Measurements from ENCODE around the gene PYGM. TPM values are rescaled to one million over a fixed set of nuclear protein-coding genes. Genes with fewer than 3 reads are reported as not detected.
A peak's percentile ranks its signal among the peaks of the same experiment; 100 is the strongest.
"Not testable (repeated sequence)": the region's sequence is repeated elsewhere in the genome, so short reads cannot be mapped to it uniquely, and the experiment has no call there.

Gene PYGM
- total RNA-seq, 2 donors from 2014 or later, result 4.7 to 5.6 TPM

DNA sequence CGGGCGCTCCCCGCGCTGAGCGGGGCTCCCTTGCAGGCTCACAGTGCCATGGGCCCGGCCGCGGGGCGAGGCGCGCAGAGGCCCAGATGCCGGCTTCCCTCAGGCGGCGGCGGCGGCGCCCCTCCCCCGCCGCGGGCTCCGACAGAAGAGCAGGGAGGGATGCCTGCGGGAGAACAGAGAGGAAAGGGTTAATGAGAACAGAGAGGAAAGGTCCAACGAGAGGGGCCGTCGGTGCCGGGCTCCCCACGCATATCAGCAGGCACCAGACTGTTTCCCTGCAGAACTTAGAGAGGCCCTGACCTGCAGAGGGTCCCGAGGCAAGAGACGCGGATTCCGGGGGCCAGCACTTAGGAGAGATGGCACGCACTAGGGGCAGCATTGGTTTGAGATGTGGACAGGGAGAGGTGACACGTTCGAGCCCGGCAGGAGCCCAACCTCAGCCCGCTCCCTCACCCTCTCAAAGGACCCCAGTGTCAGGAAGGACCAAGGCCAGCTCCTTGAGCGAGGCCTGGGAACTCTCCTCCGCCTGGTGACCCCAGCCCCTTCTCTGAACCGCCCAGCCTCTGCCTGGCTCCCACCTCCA is 45.9 kb downstream of the PYGM start:
- Mint-ChIP-seq H3K27ac (no peak overlapping the region), H3K36me3 (no peaks in the 10 kb centered on the region), H3K27me3 (peaks cover 50 to 59% of the 10 kb centered on the region in 2 donors), H3K9me3 (no peaks in the 10 kb centered on the region), H3K4me1 (ENCODE audit: low read depth in 2 of 2) (peaks cover 15 to 17% of the 10 kb centered on the region in 2 donors), H3K4me3 (peak overlapping the region; percentile 7)
- DNase-seq (ENCODE audit: low spot score), result no peak
- ATAC-seq, result no peak

DNA sequence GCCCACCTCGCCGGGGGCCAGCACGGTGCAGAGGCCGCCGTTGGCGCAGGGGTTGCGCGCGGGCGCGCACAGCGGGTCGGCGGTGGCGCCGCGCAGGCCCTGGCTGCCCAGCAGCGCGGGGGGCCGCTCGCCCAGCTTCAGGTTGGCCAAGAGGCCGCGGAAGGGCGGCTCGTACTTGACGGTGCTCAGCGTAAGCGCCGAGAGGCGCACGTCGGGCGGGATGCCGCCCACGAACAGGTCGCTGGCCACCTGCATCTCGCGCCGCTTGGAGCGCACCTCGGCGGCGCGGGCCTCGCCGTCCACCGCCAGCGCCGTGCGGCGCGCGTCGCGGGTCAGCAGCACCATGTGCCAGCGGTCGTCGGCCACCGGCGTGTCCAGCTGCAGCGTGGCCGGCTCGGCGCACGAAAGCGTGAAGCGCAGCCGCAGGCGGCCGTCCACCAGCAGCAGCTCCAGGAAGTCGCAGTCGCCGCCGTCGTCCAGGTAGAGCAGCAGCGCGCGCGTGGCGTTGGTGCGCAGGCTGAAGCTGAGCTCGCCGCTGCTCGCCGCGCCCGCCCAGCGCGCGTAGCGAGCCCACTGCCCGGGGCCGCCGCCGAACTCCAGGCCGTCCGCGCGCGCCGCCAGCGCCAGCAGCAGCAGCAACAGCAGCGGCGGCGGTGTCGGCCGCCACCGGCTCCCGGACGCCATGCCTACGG is 46.6 kb downstream of the PYGM start:
- H3K36me3 Mint-ChIP-seq, result no peaks in the 10 kb centered on the region
- ATAC-seq, result peak in 1 of 2 donors; percentile 46
- H3K27ac Mint-ChIP-seq, result no peak overlapping the region
- no peaks in the 10 kb centered on the region for H3K9me3 Mint-ChIP-seq
- no peak for DNase-seq (ENCODE audit: low spot score)
- peaks cover 53 to 63% of the 10 kb centered on the region in 2 donors for H3K27me3 Mint-ChIP-seq
- peaks cover 15 to 17% of the 10 kb centered on the region in 2 donors for H3K4me1 Mint-ChIP-seq (ENCODE audit: low read depth in 2 of 2)
- no peak overlapping the region for H3K4me3 Mint-ChIP-seq

DNA sequence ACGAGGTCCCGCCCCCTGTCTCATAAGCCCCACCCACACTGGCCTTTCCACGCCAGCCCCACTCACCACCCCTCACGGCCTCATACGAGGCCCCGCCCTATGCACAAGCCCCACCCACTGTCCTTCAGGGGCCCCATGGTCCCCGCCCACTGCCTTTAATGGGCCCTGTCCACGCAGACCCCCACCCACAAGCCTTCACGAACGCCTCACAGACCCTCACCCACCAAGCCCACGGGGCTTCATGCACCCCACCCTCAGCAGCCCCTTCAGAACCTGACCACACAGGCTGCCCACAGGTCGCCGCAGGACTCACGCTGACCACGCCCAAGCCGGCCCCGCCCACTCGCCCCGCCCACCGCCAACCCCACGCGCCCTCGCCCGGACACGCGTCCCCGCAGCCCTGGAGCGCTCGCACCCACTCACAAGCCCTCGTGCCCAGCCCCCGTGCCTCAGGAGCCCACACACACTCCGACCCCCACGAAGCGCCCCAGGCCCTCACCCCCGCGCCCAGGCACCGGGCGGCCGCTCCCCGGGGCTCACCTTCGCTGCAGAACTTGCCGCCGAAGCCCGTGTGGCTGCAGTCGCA is 47.3 kb downstream of the PYGM start:
- Mint-ChIP-seq H3K4me1 (ENCODE audit: low read depth in 2 of 2) (peaks cover 15 to 17% of the 10 kb centered on the region in 2 donors), H3K27me3 (peaks cover 54 to 64% of the 10 kb centered on the region in 2 donors), H3K4me3 (peak overlapping the region; percentile 42), H3K9me3 (no peaks in the 10 kb centered on the region), H3K27ac (peak overlapping the region in 1 of 2 donors; percentile 30), H3K36me3 (no peaks in the 10 kb centered on the region)
- DNase-seq (ENCODE audit: low spot score) (no peak), ATAC-seq (peak in 1 of 2 donors; percentile 50)

DNA sequence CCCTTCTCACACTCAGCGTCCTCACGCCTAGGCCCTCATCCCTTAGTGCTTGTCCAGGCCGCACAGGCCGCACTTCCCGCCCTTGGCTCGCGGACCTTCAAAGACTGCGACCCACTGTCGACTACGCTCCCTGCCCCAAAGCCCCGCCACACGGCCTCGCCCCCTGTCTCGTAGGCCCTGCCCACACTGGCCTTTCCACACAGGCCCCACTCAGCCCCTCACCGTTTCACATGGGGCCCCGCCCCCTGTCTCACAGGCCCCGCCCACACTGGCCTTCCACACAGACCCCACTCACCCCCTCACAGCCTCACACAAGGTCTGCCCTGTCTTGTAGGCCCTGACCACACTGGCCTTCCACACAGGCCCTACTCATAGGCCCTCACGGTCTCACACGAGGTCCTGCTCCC is 47.8 kb downstream of the PYGM start:
- Mint-ChIP-seq H3K4me1 (ENCODE audit: low read depth in 2 of 2) (peaks cover 15 to 17% of the 10 kb centered on the region in 2 donors), H3K27ac (peak overlapping the region in 1 of 2 donors; percentile 30), H3K9me3 (no peaks in the 10 kb centered on the region), H3K4me3 (peak overlapping the region; percentile 42), H3K36me3 (no peaks in the 10 kb centered on the region), H3K27me3 (peaks cover 49 to 59% of the 10 kb centered on the region in 2 donors)
- ATAC-seq (peak in 1 of 2 donors; percentile 3), DNase-seq (ENCODE audit: low spot score) (no peak)

DNA sequence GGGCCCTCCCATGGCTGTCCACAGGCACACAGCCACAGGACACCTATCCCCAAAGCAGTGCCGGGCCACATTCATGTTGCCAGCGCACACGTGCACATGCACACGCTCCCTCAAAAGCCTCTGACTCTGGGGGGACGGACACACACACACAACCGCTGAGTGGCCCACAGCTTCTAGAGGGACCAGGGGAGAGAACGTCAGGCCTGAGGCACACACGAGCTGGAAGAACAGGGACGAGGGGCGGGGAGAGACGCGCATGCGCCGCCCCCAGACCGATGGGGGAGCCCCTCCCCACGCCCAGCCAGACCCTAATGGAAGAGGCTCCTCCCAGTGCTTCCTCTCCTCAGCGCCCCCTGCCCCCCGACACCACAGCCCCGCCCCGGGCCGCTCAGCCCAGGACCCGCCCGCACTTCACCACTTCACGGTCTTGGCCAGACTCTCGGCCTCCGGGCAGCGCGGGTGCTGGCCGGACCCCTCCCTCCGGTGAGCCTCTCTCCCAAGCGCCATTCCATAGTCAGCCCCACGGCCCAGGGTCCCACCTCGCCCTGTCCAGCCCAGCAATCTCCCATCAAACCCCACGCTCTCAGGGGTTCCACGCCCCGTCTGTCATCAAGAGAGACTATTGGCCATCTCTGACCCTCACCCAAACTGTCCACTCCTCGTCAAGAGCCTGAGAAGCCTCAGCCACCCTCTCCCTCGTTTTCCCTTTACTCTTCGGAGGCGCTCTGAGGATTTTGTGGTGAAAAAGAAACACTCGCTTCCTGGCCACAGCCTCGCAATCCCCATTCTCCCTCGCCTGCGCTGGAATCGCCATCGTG is 48.4 kb downstream of the PYGM start:
- Mint-ChIP-seq H3K27ac (no peak overlapping the region), H3K36me3 (no peaks in the 10 kb centered on the region)

DNA sequence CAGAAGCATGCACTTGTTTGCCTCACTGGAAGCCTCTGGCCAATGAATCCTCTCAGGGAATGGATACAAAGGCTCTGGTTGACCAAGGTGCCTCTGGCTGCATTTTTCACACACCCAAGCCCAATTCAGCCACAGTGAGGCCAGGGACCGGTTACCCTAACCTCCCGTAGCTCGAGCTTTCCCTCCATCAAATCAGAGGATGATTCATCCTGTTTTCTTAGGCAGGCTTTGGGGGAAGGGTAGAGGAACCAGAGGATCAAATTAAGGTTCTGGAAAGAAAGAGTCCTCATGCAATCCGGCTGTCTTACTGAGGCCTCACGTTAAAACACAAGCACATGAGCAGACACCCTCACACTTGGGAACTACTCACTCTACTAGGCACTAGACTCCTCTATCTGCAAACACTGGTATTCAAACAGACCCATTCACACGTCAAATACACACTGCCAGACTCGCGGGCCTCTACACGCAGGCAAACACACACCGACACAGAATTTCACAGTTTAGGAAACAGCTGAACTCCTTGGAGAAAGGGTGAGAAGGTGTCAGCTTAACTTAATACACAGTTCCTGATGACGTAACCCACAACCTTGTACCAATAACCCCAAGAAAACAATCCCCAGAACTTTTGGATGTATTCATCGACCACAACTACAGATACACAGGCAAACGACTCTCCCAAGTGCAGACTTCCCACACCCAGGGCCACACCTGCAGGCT is 49.2 kb downstream of the PYGM start:
- Mint-ChIP-seq H3K9me3 (no peaks in the 10 kb centered on the region), H3K4me1 (ENCODE audit: low read depth in 2 of 2) (peaks cover 15 to 17% of the 10 kb centered on the region in 2 donors), H3K36me3 (no peaks in the 10 kb centered on the region), H3K4me3 (no peak overlapping the region), H3K27ac (no peak overlapping the region), H3K27me3 (peaks cover 50 to 69% of the 10 kb centered on the region in 2 donors)
- DNase-seq (ENCODE audit: low spot score) (no peak), ATAC-seq (no peak)

More for the DNA sequence above, 48.4 kb downstream of the PYGM start:
- DNase-seq (ENCODE audit: low spot score) (no peak), ATAC-seq (no peak)
- H3K27me3 Mint-ChIP-seq, result peaks cover 50 to 65% of the 10 kb centered on the region in 2 donors
- H3K4me1 Mint-ChIP-seq (ENCODE audit: low read depth in 2 of 2), result peaks cover 15 to 17% of the 10 kb centered on the region in 2 donors
- no peak overlapping the region for H3K4me3 Mint-ChIP-seq
- no peaks in the 10 kb centered on the region for H3K9me3 Mint-ChIP-seq

DNA sequence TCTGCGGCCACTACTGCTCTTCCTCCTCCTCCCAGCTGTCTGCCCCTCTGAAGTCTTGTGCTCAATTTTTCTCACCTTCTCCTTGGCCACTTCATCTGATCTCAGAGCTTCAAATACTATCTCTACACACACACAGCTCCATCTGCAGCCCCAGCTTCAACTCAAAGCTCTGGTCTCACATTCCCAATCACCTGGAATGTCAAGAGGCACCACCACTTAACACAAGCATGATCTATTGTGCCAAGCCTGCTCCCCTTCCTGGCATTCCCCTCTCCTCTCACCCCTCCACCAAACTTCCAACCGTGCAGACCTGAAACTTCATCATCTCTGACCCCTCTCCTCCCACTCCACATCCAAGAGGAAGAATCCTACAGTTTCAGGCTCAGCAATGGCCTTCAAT is 54.3 kb downstream of the PYGM start:
- H3K27me3 Mint-ChIP-seq, result peaks cover 39 to 47% of the 10 kb centered on the region in 2 donors
- H3K36me3 Mint-ChIP-seq, result no peaks in the 10 kb centered on the region
- H3K9me3 Mint-ChIP-seq, result no peaks in the 10 kb centered on the region
- ATAC-seq (no peak), DNase-seq (ENCODE audit: low spot score) (no peak)
- H3K4me1 Mint-ChIP-seq (ENCODE audit: low read depth in 2 of 2), result peaks cover 5% of the 10 kb centered on the region in 2 donors
- H3K27ac Mint-ChIP-seq, result no peak overlapping the region
- no peak overlapping the region for H3K4me3 Mint-ChIP-seq

DNA sequence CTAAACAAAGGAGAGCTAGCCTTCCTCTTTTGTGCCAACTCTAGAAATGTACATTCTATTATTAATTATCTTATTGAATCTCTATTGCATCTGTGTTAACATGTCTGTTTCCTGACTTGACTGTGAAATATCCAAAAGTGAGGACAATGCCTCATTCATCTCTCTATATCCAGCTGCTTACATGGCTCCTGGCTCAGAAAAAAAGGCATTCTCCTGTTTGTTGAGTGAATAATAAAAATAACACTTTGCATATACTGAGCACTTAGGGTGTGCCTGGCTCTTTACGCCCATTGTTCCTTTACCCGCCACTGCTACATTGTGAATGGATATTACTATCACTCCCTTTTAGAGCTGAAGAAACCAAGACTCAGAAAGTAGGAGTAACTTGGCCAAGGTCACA is 56.7 kb downstream of the PYGM start:
- no peak for ATAC-seq
- DNase-seq (ENCODE audit: low spot score), result no peak
- H3K27ac Mint-ChIP-seq, result no peak overlapping the region
- H3K4me3 Mint-ChIP-seq, result no peak overlapping the region
- H3K4me1 Mint-ChIP-seq (ENCODE audit: low read depth in 2 of 2), result peaks cover 0 to 2% of the 10 kb centered on the region in 2 donors
- no peaks in the 10 kb centered on the region for H3K36me3 Mint-ChIP-seq
- no peaks in the 10 kb centered on the region for H3K9me3 Mint-ChIP-seq
- H3K27me3 Mint-ChIP-seq, result peaks cover 28 to 33% of the 10 kb centered on the region in 2 donors

DNA sequence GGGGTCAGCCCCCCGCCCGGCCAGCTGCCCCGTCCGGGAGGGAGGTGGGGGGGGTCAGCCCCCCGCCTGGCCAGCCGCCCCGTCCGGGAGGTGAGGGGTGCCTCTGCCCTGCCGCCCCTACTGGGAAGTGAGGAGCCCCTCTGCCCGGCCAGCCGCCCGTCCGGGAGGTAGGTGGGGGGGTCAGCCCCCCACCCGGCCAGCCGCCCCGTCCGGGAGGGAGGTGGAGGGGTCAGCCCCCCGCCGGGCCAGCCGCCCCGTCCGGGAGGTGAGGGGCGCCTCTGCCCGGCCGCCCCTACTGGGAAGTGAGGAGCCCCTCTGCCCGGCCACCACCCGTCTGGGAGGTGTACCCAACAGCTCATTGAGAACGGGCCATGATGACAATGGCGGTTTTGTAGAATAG is 57.8 kb downstream of the PYGM start:
- not testable (repeated sequence) for DNase-seq (ENCODE audit: low spot score); H3K4me3 Mint-ChIP-seq; ATAC-seq; H3K36me3 Mint-ChIP-seq; H3K27ac Mint-ChIP-seq; H3K9me3 Mint-ChIP-seq; H3K4me1 Mint-ChIP-seq (ENCODE audit: low read depth in 2 of 2)
- H3K27me3 Mint-ChIP-seq, result peaks cover 26 to 32% of the 10 kb centered on the region in 2 donors

DNA sequence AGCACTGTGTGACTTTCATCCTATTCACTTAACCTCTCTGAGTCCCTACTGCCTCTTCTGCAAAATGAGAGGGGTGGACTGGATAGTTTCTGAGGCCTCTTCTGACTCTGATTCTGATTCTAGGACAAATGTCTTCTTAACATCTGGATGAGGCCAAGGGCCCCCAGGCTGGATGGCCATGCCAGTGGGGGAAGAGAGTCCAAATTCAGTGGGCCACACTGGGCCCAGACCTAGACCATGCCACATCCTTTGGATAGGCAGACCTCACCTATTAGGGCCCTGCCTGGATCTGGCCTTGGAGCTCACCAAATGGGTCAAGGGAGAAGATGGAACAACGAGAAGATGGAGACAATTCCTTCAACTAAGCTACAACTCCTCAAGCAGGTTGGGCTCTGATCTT is 61.3 kb downstream of the PYGM start:
- H3K36me3 Mint-ChIP-seq, result no peaks in the 10 kb centered on the region
- H3K27ac Mint-ChIP-seq, result no peak overlapping the region
- ATAC-seq, result no peak
- H3K27me3 Mint-ChIP-seq, result peaks cover 19 to 30% of the 10 kb centered on the region in 2 donors
- H3K4me3 Mint-ChIP-seq, result no peak overlapping the region
- no peaks in the 10 kb centered on the region for H3K4me1 Mint-ChIP-seq (ENCODE audit: low read depth in 2 of 2)
- no peaks in the 10 kb centered on the region for H3K9me3 Mint-ChIP-seq
- no peak for DNase-seq (ENCODE audit: low spot score)

DNA sequence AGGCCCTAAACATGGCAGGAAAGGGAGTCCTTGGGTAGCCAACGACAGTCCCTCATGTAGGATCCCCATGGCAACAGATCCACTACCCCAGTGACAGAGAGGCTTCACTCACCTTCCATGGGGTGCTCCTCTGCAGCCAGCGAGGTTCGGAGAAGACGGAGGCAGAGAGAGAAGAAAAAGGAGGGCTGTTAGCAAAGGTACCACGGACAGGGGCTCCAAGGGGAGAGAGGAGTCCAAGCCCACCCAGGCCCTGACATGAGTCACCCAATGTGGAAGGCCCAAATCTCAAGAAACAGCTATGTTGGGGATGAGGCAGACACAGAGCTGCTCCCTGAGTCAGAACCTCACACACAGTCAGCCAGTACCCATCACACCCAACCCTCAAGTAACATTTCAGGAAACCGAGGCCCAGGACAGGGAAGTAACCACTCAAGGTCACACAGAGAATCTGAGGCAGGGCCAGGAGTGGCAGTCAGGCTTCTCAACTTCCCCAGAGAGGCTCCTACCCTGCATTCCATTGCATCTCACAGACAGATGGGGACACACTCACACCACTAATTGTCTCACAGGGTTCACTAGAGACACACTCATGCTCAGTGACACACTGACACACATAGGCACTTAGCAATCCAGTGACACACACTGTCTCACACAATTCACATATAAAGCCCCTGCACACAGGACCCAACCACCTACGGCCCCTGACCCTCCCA is 62.0 kb downstream of the PYGM start:
- ATAC-seq, result no peak
- Mint-ChIP-seq H3K4me3 (no peak overlapping the region), H3K27me3 (peaks cover 21 to 36% of the 10 kb centered on the region in 2 donors), H3K9me3 (no peaks in the 10 kb centered on the region), H3K36me3 (no peaks in the 10 kb centered on the region), H3K4me1 (ENCODE audit: low read depth in 2 of 2) (no peaks in the 10 kb centered on the region), H3K27ac (no peak overlapping the region)
- DNase-seq (ENCODE audit: low spot score), result no peak
